Nephron progenitor cell (in vitro differentiated cells): ENCODE data around the gene LRRC55.

Experiments
- DNase-seq: peaks from one replicate; pipeline ENCODE4 v3.0.0; 2021
- H3K27ac Mint-ChIP-seq: 2 replicates; pipeline ENCODE4 v1.8.0; 2021; ENCODE audit warnings: mild to moderate bottlenecking, moderate library complexity, mixed read lengths
- H3K27me3 Mint-ChIP-seq: 2 replicates; pipeline ENCODE4 v1.8.0; 2021; ENCODE audit warnings: mild to moderate bottlenecking, low read depth, mixed read lengths; ENCODE audit not compliant: poor library complexity
- H3K36me3 Mint-ChIP-seq: 2 replicates; pipeline ENCODE4 v1.8.0; 2021; ENCODE audit warnings: low read depth, mixed read lengths
- H3K4me1 Mint-ChIP-seq: 2 replicates; pipeline ENCODE4 v1.8.0; 2021; ENCODE audit warnings: mixed read lengths
- H3K4me3 Mint-ChIP-seq: 2 replicates; pipeline ENCODE4 v1.8.0; 2021; ENCODE audit warnings: mild to moderate bottlenecking, moderate library complexity, mixed read lengths
- H3K9me3 Mint-ChIP-seq: 2 replicates; pipeline ENCODE4 v1.8.0; 2021; ENCODE audit warnings: mild to moderate bottlenecking, moderate library complexity, mixed read lengths
- TF ChIP-seq, protein P1 (sequence below): fragments of 200-600 bp; sonication (generic); IDR thresholded peaks from 2 replicates; pipeline ENCODE4 v1.5.0; 2021; ENCODE audit warnings: antibody characterized with exemption

LRRC55 gene

DNA sequence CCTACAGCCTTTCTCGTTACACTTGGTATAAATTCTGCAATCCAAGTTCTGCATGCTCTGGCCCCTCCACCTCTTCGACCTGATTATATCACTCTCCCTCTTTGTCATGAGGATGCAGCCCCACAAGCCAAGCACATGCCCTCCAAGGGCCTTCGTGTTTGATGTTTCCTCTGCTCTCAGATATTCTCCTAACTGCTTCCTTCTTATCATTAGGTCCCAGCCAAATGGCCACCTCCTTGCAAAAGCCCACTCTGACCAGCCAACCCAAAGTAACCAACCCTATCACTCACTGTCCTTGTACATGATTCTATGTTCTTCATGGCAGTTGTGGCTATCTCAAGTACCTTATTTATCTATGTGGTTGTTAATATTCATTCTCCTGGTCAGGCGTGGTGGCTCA, 38.3 kb upstream of the LRRC55 start:
- H3K4me1 Mint-ChIP-seq: peaks cover 17% of the 10 kb centered on the region
- peaks cover 3% of the 10 kb centered on the region for H3K36me3 Mint-ChIP-seq
- no peak overlapping the region for H3K4me3 Mint-ChIP-seq
- DNase-seq: no peak
- TF ChIP-seq, protein P1, sequence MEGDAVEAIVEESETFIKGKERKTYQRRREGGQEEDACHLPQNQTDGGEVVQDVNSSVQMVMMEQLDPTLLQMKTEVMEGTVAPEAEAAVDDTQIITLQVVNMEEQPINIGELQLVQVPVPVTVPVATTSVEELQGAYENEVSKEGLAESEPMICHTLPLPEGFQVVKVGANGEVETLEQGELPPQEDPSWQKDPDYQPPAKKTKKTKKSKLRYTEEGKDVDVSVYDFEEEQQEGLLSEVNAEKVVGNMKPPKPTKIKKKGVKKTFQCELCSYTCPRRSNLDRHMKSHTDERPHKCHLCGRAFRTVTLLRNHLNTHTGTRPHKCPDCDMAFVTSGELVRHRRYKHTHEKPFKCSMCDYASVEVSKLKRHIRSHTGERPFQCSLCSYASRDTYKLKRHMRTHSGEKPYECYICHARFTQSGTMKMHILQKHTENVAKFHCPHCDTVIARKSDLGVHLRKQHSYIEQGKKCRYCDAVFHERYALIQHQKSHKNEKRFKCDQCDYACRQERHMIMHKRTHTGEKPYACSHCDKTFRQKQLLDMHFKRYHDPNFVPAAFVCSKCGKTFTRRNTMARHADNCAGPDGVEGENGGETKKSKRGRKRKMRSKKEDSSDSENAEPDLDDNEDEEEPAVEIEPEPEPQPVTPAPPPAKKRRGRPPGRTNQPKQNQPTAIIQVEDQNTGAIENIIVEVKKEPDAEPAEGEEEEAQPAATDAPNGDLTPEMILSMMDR: no peak
- H3K9me3 Mint-ChIP-seq: peaks cover 5% of the 10 kb centered on the region
- H3K27ac Mint-ChIP-seq: no peak overlapping the region
- peaks cover 9% of the 10 kb centered on the region for H3K27me3 Mint-ChIP-seq

DNA sequence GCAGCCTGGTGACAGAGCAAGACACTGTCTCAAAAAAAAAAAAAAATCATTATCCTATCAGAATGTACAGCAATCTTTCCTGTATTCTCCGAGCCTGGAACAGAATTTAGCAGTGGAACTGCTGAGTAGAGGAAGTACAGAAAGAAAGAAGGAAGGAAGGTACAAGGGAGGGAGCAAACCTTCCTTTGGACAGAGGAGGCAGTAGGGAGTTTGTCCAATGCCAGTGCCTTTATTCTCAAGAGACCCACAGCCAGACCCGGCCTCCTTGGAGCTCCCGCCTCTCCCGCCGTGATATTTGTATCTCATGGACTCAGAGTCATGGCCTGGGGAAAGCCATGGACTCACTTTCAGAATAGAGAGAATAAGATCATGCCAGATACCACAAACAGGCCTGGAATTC, 37.7 kb upstream of the LRRC55 start:
- peaks cover 14% of the 10 kb centered on the region for H3K27me3 Mint-ChIP-seq
- peaks cover 20% of the 10 kb centered on the region for H3K4me1 Mint-ChIP-seq
- DNase-seq: no peak
- no peaks in the 10 kb centered on the region for H3K36me3 Mint-ChIP-seq
- H3K27ac Mint-ChIP-seq: no peak overlapping the region
- H3K4me3 Mint-ChIP-seq: no peak overlapping the region
- TF ChIP-seq, protein P1: peak; percentile 7
- no peaks in the 10 kb centered on the region for H3K9me3 Mint-ChIP-seq

DNA sequence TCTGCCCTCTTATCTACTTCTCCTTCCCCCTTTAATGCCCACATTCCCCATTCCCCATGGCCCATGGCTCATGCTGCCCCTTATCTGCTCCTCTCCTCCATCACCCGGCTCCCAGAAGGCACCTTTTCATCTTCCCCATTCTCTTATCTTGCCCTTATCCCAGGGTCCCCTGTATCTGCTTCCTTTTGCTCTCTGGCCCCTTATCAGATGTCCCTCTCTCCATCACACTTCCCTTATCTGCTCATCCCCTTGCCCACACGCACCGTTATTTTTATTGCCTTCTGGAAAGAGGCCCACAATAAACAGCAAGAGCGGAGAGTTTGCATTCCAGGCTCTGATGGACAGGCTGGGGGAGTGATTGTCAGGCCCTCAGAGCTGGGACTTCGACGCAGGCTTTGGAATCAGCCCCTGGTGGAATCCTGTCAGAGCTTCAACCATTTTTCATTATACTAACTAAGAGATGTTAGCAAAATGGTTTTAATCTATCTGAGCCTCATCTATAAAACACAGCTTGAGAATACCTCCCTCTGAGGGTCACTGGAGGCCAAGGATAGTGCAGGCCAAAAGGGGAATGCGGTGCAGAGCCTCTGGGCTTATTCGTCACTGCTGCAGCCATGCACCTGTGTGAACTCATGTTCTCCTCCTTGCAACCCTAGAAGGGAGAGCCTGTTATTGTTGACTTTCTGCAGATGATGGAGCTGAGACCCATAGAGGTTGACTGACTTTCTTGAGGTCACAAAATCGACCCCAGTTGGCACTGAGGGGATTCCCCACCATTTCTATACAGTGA, 37.0 kb upstream of the LRRC55 start:
- Mint-ChIP-seq H3K4me3 (no peak overlapping the region), H3K4me1 (peaks cover 20% of the 10 kb centered on the region), H3K36me3 (no peaks in the 10 kb centered on the region), H3K27ac (no peak overlapping the region), H3K9me3 (no peaks in the 10 kb centered on the region), H3K27me3 (peaks cover 14% of the 10 kb centered on the region)
- TF ChIP-seq, protein P1: no peak
- DNase-seq: no peak

DNA sequence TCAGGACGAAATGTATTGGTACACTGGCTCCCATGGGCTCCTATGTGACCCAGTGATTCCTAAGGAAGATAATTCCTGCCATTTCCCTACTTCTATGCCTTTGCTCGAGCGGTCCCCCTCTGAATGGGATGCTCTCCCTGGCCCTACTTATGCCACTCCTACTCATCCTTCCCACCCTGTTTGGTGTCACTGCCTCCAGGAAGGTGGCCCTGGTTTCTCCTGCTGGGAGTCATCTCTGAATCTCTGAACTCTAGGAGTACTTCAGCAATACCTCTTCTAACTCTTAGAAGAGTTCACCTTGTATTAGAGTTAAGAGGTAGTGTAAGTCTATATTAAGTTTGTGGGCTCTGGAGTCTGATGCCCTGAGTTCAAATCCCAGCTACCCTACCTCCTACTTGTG, 35.5 kb upstream of the LRRC55 start:
- H3K36me3 Mint-ChIP-seq: no peaks in the 10 kb centered on the region
- H3K4me1 Mint-ChIP-seq: peaks cover 27% of the 10 kb centered on the region
- no peaks in the 10 kb centered on the region for H3K9me3 Mint-ChIP-seq
- TF ChIP-seq, protein P1: no peak
- no peak for DNase-seq
- no peak overlapping the region for H3K27ac Mint-ChIP-seq
- peaks cover 14% of the 10 kb centered on the region for H3K27me3 Mint-ChIP-seq
- no peak overlapping the region for H3K4me3 Mint-ChIP-seq

GRCh38 chr11:57148621-57149020, 33.1 kb upstream of the LRRC55 start:
- H3K4me1 Mint-ChIP-seq: peaks cover 33% of the 10 kb centered on the region
- H3K36me3 Mint-ChIP-seq: no peaks in the 10 kb centered on the region
- peaks cover 14% of the 10 kb centered on the region for H3K27me3 Mint-ChIP-seq
- H3K9me3 Mint-ChIP-seq: no peaks in the 10 kb centered on the region
- DNase-seq: no peak
- H3K27ac Mint-ChIP-seq: no peak overlapping the region
- TF ChIP-seq, protein P1: no peak
- no peak overlapping the region for H3K4me3 Mint-ChIP-seq

GRCh38 chr11:57150454-57150917, 31.3 kb upstream of the LRRC55 start:
- Mint-ChIP-seq H3K36me3 (no peaks in the 10 kb centered on the region), H3K27me3 (peaks cover 10% of the 10 kb centered on the region), H3K27ac (no peak overlapping the region), H3K4me3 (no peak overlapping the region), H3K9me3 (no peaks in the 10 kb centered on the region), H3K4me1 (peaks cover 19% of the 10 kb centered on the region)
- DNase-seq: no peak
- TF ChIP-seq, protein P1: no peak
